Measurements from ENCODE around the gene TMEM123. TPM values are rescaled to one million over a fixed set of nuclear protein-coding genes. Genes with fewer than 3 reads are reported as not detected.

TMEM123 gene
- total RNA-seq, result 199 and 257 TPM in 2 replicates
- 201 and 312 TPM in 2 replicates for polyA plus RNA-seq
- 242 and 305 TPM in 2 replicates for polyA plus RNA-seq (2011; cell fraction: cytosol; rRNA removed)
- polyA plus RNA-seq (2011; cell fraction: nucleus; rRNA removed), result 91.7 and 117 TPM in 2 replicates
- polyA plus RNA-seq (2012), result 358 and 382 TPM in 2 replicates
- polyA minus RNA-seq, result 498 and 610 TPM in 2 replicates
- polyA minus RNA-seq (2011; cell fraction: cytosol; rRNA and poly(A)+ RNA removed), result 83.6 TPM
- 162 and 269 TPM in 2 replicates for polyA minus RNA-seq (2011; cell fraction: nucleus; rRNA and poly(A)+ RNA removed)
- Bru-seq, nascent RNA, result percentile 96 among the genes with signal in this experiment
- percentile 95 among the genes with signal in this experiment for BruChase-seq, experiment 1, labeled RNA remaining after a 6-hour chase
- BruChase-seq, experiment 2, labeled RNA remaining after a 2-hour chase, result percentile 83 among the genes with signal in this experiment
- long read RNA-seq, transcript TMEM123-202 (5 exons, 3,579 nt), result major isoform, 361 of 391 reads
- long read RNA-seq, partial matches to known transcripts, result 4 of 391 reads
- long read RNA-seq, other reads (novel, unspliced or antisense), result 26 of 391 reads

- peaks cover 50% of the 10 kb centered on the region for H3K4me1 ChIP-seq (ENCODE audit: control insufficient read depth, extremely low read depth, insufficient read depth, low read length)
- CTCF ChIA-PET, result interaction anchor here (0.6 to 1.4 kb wide), 6 partner anchors 46 to 111 kb away, joined by 3 to 12 read pairs (median 4); no protein-coding TSS in a partner anchor
- BruUV-seq (replicated peaks), result no TSS peak
- H3K36me3 ChIP-seq (ENCODE audit: control insufficient read depth in 2 of 2, extremely low read depth in 1 of 2, insufficient read depth in 2 of 2, low read length in 2 of 2), result peaks cover 0 to 2% of the 10 kb centered on the region in 2 experiments
- intact Hi-C loops (cut with micrococcal nuclease) (loop anchor here (1.0 to 5.0 kb wide), 6 partner anchors 42 to 145 kb away; partner anchors contain the start of gene BIRC2), dilution Hi-C loops (cut with MboI; ENCODE audit: extremely low pct_ligation_motif_present, low sequenced_read_pairs) (no loop called here)
- no peaks in the 10 kb centered on the region for H3K9me3 ChIP-seq (replicated peaks; ENCODE audit: control insufficient read depth, insufficient read depth, low read length)
- H2AFZ ChIP-seq (ENCODE audit: low read depth, low read length), result peak within 1 kb of the TSS; percentile 75
- H3K4me2 ChIP-seq (ENCODE audit: insufficient read depth, low read length), result peak within 1 kb of the TSS; percentile 93
- peak within 1 kb of the TSS; percentile 72 to 98 (median 91) for H3K4me3 ChIP-seq (replicated peaks in 1 of 3; ENCODE audit: insufficient read depth in 1 of 3, low read depth in 1 of 3, low read length in 3 of 3)
- H3K27me3 ChIP-seq (ENCODE audit: control insufficient read depth in 2 of 2, insufficient read depth in 2 of 2, low read length in 2 of 2), result no peaks in the 10 kb centered on the region
- peak within 1 kb of the TSS; percentile 83 for H3K27ac ChIP-seq (ENCODE audit: insufficient read depth, low read depth, low read length)
- H3K9me1 ChIP-seq (replicated peaks; ENCODE audit: control insufficient read depth, extremely low read depth, insufficient read depth, low read length), result no peaks in the 10 kb centered on the region
- FAIRE-seq (peak; percentile 8), DNase-seq (ENCODE audit: low read depth, low spot score) (peak; percentile 76)
- POLR2A ChIA-PET, result no interaction called here
- peak within 1 kb of the TSS; percentile 94 for H3K9ac ChIP-seq (replicated peaks; ENCODE audit: extremely low read depth, insufficient read depth, low read length)
- peaks cover 49% of the 10 kb centered on the region for H3K79me2 ChIP-seq (ENCODE audit: control insufficient read depth, insufficient read depth, low read length)
- TF ChIP-seq JUN (IDR thresholded peaks at IDR 0.05; ENCODE audit: borderline replicate concordance, insufficient read depth, insufficient read length, low read depth), result no peak
- TF ChIP-seq MYC (IDR thresholded peaks at IDR 0.05; ENCODE audit: low read depth, low read length), result no peak
- TF ChIP-seq CTCF (IDR thresholded peaks at IDR 0.05; ENCODE audit: extremely low read depth in 1 of 2, insufficient read depth in 1 of 2, low read depth in 1 of 2, low read length in 2 of 2), result no peak
- TF ChIP-seq GATA2 (IDR thresholded peaks at IDR 0.05; ENCODE audit: insufficient read depth, insufficient read length, low read depth, low read length), result no peak
- TF ChIP-seq MAX (IDR thresholded peaks at IDR 0.05; ENCODE audit: insufficient read depth, insufficient read length), result no peak
- TF ChIP-seq POLR2A (IDR thresholded peaks at IDR 0.05; ENCODE audit: low read depth, low read length), result peak; percentile 69
- TF ChIP-seq EZH2 (IDR thresholded peaks at IDR 0.05; ENCODE audit: borderline replicate concordance, low read depth, low read length, severe bottlenecking), result no peak
- TF ChIP-seq POLR2AphosphoS5 (IDR thresholded peaks at IDR 0.05; ENCODE audit: insufficient read depth, low read depth, low read length), result peak; percentile 85
- H4K20me1 ChIP-seq (replicated peaks; ENCODE audit: control insufficient read depth, extremely low read depth, insufficient read depth, low read length), result no peaks in the 10 kb centered on the region
Measured at GRCh38 chr11:102452461-102453301, at the start of gene TMEM123. Gene TMEM123 (minus strand): TSS chr11:102452765. CDS start chr11:102452623, 142 bp downstream.
